K562 (cell line): Measurements from ENCODE around the gene C6orf15. TPM values are rescaled to one million over a fixed set of nuclear protein-coding genes. Genes with fewer than 3 reads are reported as not detected.

Experiments used
- ARID1B ChIP-seq: fragments of 450-650 bp; IDR thresholded peaks from 2 replicates; pipeline ENCODE4 v1.6.1; 2016; ENCODE audit warnings: antibody characterized with exemption, mild to moderate bottlenecking, inconsistent platforms
- BCOR ChIP-seq: fragments of 450-650 bp; IDR thresholded peaks from 2 replicates; pipeline ENCODE4 v1.6.1; 2016
- CBFA2T2 ChIP-seq: fragments of 450-650 bp; conservative IDR thresholded peaks from 2 replicates; pipeline ENCODE4 v1.6.1; 2017; ENCODE audit warnings: mild to moderate bottlenecking
- CHD1 ChIP-seq: fragments of 200-600 bp; sonication (generic); IDR thresholded peaks from one replicate; pipeline ENCODE4 v1.6.1; 2012; ENCODE audit warnings: mild to moderate bottlenecking, moderate library complexity, low read length, inconsistent platforms
- EGR1 ChIP-seq: fragments of 450-650 bp; conservative IDR thresholded peaks from 2 replicates; pipeline ENCODE4 v1.6.1; 2017; ENCODE audit warnings: mild to moderate bottlenecking
- EP300 ChIP-seq: IDR thresholded peaks from 2 replicates; pipeline ENCODE4 v1.6.1; 2012; ENCODE audit warnings: low read length, improper control_type of control experiment
- JUND ChIP-seq, 2 experiments: IDR thresholded peaks; 2 replicates in 1 of 2; 3 replicates in 1 of 2; pipeline ENCODE4 v1.6.1; 2011; ENCODE audit warnings: borderline replicate concordance in 2 of 2, low read depth in 2 of 2, low read length in 2 of 2, improper control_type of control experiment in 1 of 2, missing biosample characterization in 1 of 2, missing genetic modification characterization in 1 of 2, missing genetic modification reagents in 1 of 2
- MAFG ChIP-seq: fragments of 450-650 bp; conservative IDR thresholded peaks from 2 replicates; pipeline ENCODE4 v1.6.1; 2016; ENCODE audit warnings: missing genetic modification characterization, missing compliant biosample characterization
- NCOR1 ChIP-seq: fragments of 450-650 bp; IDR thresholded peaks from 2 replicates; pipeline ENCODE4 v1.6.1; 2016; ENCODE audit warnings: mild to moderate bottlenecking, moderate library complexity
- NFE2 ChIP-seq: IDR thresholded peaks from 2 replicates; pipeline ENCODE4 v1.6.1; 2014; ENCODE audit warnings: antibody characterized with exemption, low read depth
- TAL1 ChIP-seq: fragments of 450-650 bp; IDR thresholded peaks from 2 replicates; pipeline ENCODE4 v1.6.1; 2016; ENCODE audit warnings: mild to moderate bottlenecking
- ZNF384 ChIP-seq: IDR thresholded peaks from 2 replicates; pipeline ENCODE4 v1.6.1; 2012; ENCODE audit warnings: low read depth, low read length, improper control_type of control experiment
- ZNF780A ChIP-seq: fragments of 250-450 bp; sonication (Bioruptor Pico); IDR thresholded peaks from 2 replicates; pipeline ENCODE4 v1.5.0; 2021; ENCODE audit warnings: mild to moderate bottlenecking
- polyA plus RNA-seq, 8 experiments: library from polyadenylated mRNA; depleted of rRNA in 4 of 8; stranded (reverse) in 5 of 8; unstranded in 3 of 8; fragments of >200 nt; fragmentation: Nextera tagmentation in 2 of 8; fragmentation: Illumina TruSeq in 1 of 8; extraction: Ambion mirVana in 2 of 8; extraction: Trizol in 1 of 8; gene quantifications; 2 replicates each; pipeline versions ENCODE4 v1.2.1 to v1.2.3, GENCODE V29; 2011 to 2014; ENCODE audit warnings: inconsistent platforms in 1 of 8, missing spikeins in 1 of 8
- total RNA-seq, 7 experiments: library from RNA; depleted of rRNA in 6 of 7; stranded (reverse); fragments of >200 nt in 6 of 7; fragmentation: Illumina TruSeq in 2 of 7; extraction: Trizol in 2 of 7; gene quantifications; 2 replicates each; pipeline versions ENCODE4 v1.2.1 to v1.2.3, GENCODE V29; 2011 to 2021; ENCODE audit warnings: low replicate concordance in 1 of 7
- TF ChIP-seq, protein P1 (sequence below): fragments of 450-650 bp; IDR thresholded peaks from 2 replicates; pipeline ENCODE4 v1.6.1; 2018; ENCODE audit not compliant: partially characterized antibody
- TF ChIP-seq, protein P2 (sequence below): sonication (generic); formaldehyde crosslinking; IDR thresholded peaks from 2 replicates; pipeline ENCODE4 v1.8.1; 2022; ENCODE audit warnings: missing genetic modification reagents
- TF ChIP-seq, protein P3 (sequence below): sonication (generic); formaldehyde crosslinking; IDR thresholded peaks from 2 replicates; pipeline ENCODE4 v1.8.0; 2022; ENCODE audit warnings: missing genetic modification reagents, mild to moderate bottlenecking, borderline replicate concordance
- TF ChIP-seq, protein P4 (sequence below), 2 experiments: fragments of 450-650 bp in 1 of 2; sonication (generic) in 1 of 2; formaldehyde crosslinking in 1 of 2; IDR thresholded peaks in 1 of 2; conservative IDR thresholded peaks in 1 of 2; 2 replicates each; pipeline versions ENCODE4 v1.6.1 to v1.8.1; 2016 to 2023; ENCODE audit warnings: mild to moderate bottlenecking in 2 of 2, moderate library complexity in 2 of 2, inconsistent platforms in 1 of 2, missing genetic modification reagents in 1 of 2
- TF ChIP-seq, protein P5 (sequence below): fragments of 450-650 bp; IDR thresholded peaks from 2 replicates; pipeline ENCODE4 v1.6.1; 2016
- TF ChIP-seq, protein P6 (sequence below): fragments of 450-650 bp; IDR thresholded peaks from 2 replicates; pipeline ENCODE4 v1.6.1; 2016; ENCODE audit warnings: low read depth, mild to moderate bottlenecking, moderate library complexity

The C6orf15 gene
- total and polyA plus RNA-seq, 9 of the 15 experiments (the other 6 are each of a cell fraction or from before 2014, with no cell fraction given), result not detected

DNA sequence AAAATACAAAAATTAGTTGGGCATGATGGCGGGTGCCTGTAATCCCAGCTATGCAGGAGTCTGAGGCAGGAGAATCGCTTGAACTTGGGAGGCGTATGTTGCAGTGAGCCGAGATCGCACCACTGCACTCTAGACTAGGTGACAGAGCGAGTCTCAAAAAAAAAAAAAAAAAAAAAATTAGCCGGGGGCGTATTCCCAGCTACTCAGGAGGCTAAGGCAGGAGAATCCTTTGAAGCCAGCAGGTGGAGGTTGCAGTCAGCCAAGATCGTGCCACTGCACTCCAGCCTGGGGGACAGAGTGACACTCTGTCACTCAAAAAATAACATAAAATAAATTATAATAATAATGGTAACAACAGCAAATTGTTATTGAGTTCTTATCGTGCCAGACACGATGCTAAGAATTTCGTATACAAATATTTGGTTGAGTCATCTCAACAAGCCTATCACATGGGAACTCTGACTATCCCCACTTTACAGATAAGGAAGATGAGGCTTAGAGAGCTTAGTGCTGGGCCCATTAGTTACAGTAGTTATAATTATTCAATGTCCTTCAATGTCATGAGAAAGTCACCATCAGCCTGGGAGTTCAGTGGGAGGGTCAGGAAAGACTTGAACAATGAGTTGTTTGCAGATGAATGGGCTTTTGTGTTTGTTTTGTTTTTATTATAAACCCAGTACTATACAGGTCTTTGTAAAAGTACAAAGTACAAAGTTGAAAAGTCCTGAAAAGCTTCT, 19.4 kb downstream of the C6orf15 start (continued):
- TF ChIP-seq, protein P1, sequence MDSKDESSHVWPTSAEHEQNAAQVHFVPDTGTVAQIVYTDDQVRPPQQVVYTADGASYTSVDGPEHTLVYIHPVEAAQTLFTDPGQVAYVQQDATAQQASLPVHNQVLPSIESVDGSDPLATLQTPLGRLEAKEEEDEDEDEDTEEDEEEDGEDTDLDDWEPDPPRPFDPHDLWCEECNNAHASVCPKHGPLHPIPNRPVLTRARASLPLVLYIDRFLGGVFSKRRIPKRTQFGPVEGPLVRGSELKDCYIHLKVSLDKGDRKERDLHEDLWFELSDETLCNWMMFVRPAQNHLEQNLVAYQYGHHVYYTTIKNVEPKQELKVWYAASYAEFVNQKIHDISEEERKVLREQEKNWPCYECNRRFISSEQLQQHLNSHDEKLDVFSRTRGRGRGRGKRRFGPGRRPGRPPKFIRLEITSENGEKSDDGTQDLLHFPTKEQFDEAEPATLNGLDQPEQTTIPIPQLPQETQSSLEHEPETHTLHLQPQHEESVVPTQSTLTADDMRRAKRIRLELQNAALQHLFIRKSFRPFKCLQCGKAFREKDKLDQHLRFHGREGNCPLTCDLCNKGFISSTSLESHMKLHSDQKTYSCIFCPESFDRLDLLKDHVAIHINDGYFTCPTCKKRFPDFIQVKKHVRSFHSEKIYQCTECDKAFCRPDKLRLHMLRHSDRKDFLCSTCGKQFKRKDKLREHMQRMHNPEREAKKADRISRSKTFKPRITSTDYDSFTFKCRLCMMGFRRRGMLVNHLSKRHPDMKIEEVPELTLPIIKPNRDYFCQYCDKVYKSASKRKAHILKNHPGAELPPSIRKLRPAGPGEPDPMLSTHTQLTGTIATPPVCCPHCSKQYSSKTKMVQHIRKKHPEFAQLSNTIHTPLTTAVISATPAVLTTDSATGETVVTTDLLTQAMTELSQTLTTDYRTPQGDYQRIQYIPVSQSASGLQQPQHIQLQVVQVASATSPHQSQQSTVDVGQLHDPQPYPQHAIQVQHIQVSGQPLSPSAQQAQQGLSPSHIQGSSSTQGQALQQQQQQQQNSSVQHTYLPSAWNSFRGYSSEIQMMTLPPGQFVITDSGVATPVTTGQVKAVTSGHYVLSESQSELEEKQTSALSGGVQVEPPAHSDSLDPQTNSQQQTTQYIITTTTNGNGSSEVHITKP, result peak; percentile 30
- peak; percentile 28; the same call in 1 of the 2 replicates for TF ChIP-seq EP300
- TF ChIP-seq, protein P2, sequence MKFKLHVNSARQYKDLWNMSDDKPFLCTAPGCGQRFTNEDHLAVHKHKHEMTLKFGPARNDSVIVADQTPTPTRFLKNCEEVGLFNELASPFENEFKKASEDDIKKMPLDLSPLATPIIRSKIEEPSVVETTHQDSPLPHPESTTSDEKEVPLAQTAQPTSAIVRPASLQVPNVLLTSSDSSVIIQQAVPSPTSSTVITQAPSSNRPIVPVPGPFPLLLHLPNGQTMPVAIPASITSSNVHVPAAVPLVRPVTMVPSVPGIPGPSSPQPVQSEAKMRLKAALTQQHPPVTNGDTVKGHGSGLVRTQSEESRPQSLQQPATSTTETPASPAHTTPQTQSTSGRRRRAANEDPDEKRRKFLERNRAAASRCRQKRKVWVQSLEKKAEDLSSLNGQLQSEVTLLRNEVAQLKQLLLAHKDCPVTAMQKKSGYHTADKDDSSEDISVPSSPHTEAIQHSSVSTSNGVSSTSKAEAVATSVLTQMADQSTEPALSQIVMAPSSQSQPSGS, result no peak
- TF ChIP-seq EGR1, result peak; percentile 73
- TF ChIP-seq ARID1B, result peak; percentile 67
- TF ChIP-seq, protein P3, sequence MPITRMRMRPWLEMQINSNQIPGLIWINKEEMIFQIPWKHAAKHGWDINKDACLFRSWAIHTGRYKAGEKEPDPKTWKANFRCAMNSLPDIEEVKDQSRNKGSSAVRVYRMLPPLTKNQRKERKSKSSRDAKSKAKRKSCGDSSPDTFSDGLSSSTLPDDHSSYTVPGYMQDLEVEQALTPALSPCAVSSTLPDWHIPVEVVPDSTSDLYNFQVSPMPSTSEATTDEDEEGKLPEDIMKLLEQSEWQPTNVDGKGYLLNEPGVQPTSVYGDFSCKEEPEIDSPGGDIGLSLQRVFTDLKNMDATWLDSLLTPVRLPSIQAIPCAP (CRISPR knock-in tag), result no peak
- TF ChIP-seq NCOR1, result peak; percentile 42; the same call in 1 of the 2 replicates
- peak; percentile 77 for TF ChIP-seq ZNF384
- TF ChIP-seq, protein P4, sequence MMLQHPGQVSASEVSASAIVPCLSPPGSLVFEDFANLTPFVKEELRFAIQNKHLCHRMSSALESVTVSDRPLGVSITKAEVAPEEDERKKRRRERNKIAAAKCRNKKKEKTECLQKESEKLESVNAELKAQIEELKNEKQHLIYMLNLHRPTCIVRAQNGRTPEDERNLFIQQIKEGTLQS (IDR thresholded peaks at IDR 0.05), result peak; percentile 68
- TF ChIP-seq, protein P4 (CRISPR knock-in tag; conservative IDR thresholded peaks at IDR 0.05), result no peak
- no peak for TF ChIP-seq CHD1
- peak; percentile 92 for TF ChIP-seq BCOR
- TF ChIP-seq ZNF780A (CRISPR knock-in tag), result no peak
- TF ChIP-seq JUND (IDR thresholded peaks at IDR 0.05; ENCODE audit: borderline replicate concordance, low read depth, low read length), result peak; percentile 63
- peak; percentile 51; the same call in 1 of the 3 replicates for TF ChIP-seq JUND (tag; IDR thresholded peaks at IDR 0.05; ENCODE audit: borderline replicate concordance, low read depth, low read length)
- TF ChIP-seq MAFG (tag), result peak; percentile 34; the same call in 1 of the 2 replicates
- peak; percentile 42 for TF ChIP-seq NFE2
- TF ChIP-seq, protein P5, sequence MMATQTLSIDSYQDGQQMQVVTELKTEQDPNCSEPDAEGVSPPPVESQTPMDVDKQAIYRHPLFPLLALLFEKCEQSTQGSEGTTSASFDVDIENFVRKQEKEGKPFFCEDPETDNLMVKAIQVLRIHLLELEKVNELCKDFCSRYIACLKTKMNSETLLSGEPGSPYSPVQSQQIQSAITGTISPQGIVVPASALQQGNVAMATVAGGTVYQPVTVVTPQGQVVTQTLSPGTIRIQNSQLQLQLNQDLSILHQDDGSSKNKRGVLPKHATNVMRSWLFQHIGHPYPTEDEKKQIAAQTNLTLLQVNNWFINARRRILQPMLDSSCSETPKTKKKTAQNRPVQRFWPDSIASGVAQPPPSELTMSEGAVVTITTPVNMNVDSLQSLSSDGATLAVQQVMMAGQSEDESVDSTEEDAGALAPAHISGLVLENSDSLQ, result peak; percentile 58
- TF ChIP-seq, protein P6, sequence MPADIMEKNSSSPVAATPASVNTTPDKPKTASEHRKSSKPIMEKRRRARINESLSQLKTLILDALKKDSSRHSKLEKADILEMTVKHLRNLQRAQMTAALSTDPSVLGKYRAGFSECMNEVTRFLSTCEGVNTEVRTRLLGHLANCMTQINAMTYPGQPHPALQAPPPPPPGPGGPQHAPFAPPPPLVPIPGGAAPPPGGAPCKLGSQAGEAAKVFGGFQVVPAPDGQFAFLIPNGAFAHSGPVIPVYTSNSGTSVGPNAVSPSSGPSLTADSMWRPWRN, result no peak
- TF ChIP-seq CBFA2T2, result peak; percentile 42; the same call in 1 of the 2 replicates
- TF ChIP-seq TAL1, result peak; percentile 35; the same call in 1 of the 2 replicates
